OCI-LY3 (cell line): ENCODE data around the gene EVI5L.

Experiments used
- EZH2phosphoT487 ChIP-seq: fragments of 200-600 bp; shearing (Covaris generic); IDR thresholded peaks from 2 replicates; pipeline ENCODE4 v1.6.1; 2018; ENCODE audit warnings: antibody characterized with exemption, mixed run types, low read depth
- TF ChIP-seq, protein P1 (sequence below): fragments of 200-600, 300-600 bp; sonication (generic); IDR thresholded peaks from 2 replicates; pipeline ENCODE4 v1.5.1; 2014; ENCODE audit warnings: antibody characterized with exemption, low read length, low read depth

- TF ChIP-seq, protein P1, sequence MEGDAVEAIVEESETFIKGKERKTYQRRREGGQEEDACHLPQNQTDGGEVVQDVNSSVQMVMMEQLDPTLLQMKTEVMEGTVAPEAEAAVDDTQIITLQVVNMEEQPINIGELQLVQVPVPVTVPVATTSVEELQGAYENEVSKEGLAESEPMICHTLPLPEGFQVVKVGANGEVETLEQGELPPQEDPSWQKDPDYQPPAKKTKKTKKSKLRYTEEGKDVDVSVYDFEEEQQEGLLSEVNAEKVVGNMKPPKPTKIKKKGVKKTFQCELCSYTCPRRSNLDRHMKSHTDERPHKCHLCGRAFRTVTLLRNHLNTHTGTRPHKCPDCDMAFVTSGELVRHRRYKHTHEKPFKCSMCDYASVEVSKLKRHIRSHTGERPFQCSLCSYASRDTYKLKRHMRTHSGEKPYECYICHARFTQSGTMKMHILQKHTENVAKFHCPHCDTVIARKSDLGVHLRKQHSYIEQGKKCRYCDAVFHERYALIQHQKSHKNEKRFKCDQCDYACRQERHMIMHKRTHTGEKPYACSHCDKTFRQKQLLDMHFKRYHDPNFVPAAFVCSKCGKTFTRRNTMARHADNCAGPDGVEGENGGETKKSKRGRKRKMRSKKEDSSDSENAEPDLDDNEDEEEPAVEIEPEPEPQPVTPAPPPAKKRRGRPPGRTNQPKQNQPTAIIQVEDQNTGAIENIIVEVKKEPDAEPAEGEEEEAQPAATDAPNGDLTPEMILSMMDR = no peak
- no peak for TF ChIP-seq EZH2phosphoT487
Observed at GRCh38 chr19:7899751-7900378, 69.8 kb downstream of the EVI5L start.
